ENCODE measurements around the gene TPSB2.
"Not testable (repeated sequence)": the region's sequence is repeated elsewhere in the genome, so short reads cannot be mapped to it uniquely, and the experiment has no call there.

TPSB2 gene
- total RNA-seq, result 0 reads per million in 18 experiments

- not testable (repeated sequence) for DNase-seq
These were observed at the start of gene TPSB2 for GRCh38 chr16:1230084-1230470. TSS of gene TPSB2 (minus strand) at chr16:1230184. CDS start at chr16:1229951, 233 bp downstream.

- DNase-seq, result no peak
These were observed 49.3 kb upstream of the TPSB2 start for GRCh38 chr16:1279081-1279944.

- DNase-seq, result no peak
These were observed 48.5 kb upstream of the TPSB2 start for GRCh38 chr16:1278477-1278876.

GRCh38 chr16:1277617-1278282 lies 47.8 kb upstream of the TPSB2 start:
- no peak for DNase-seq

- no peak for DNase-seq
These were observed 47.2 kb upstream of the TPSB2 start for GRCh38 chr16:1277151-1277598.

- DNase-seq, result no peak
These were observed 46.5 kb upstream of the TPSB2 start for GRCh38 chr16:1276580-1276878.

GRCh38 chr16:1275791-1276579 lies 46.0 kb upstream of the TPSB2 start:
- no peak for DNase-seq

GRCh38 chr16:1274767-1275166 lies 44.8 kb upstream of the TPSB2 start:
- no peak for DNase-seq

GRCh38 chr16:1273816-1274215 lies 43.8 kb upstream of the TPSB2 start:
- DNase-seq, result no peak

- no peak for DNase-seq
These were observed 42.6 kb upstream of the TPSB2 start for GRCh38 chr16:1272453-1273198.

GRCh38 chr16:1271724-1272413 lies 41.9 kb upstream of the TPSB2 start:
- not testable (repeated sequence) for DNase-seq

GRCh38 chr16:1271380-1271723 lies 41.4 kb upstream of the TPSB2 start:
- DNase-seq, result no peak

- not testable (repeated sequence) for DNase-seq
These were observed 39.4 kb upstream of the TPSB2 start for GRCh38 chr16:1269418-1269817.

GRCh38 chr16:1265826-1266225 lies 35.8 kb upstream of the TPSB2 start:
- no peak for DNase-seq

GRCh38 chr16:1265090-1265630 lies 35.2 kb upstream of the TPSB2 start:
- DNase-seq, result no peak

GRCh38 chr16:1264345-1265089 lies 34.5 kb upstream of the TPSB2 start:
- DNase-seq, result no peak

GRCh38 chr16:1263591-1264344 lies 33.8 kb upstream of the TPSB2 start:
- DNase-seq, result no peak

- no peak for DNase-seq
These were observed 32.9 kb upstream of the TPSB2 start for GRCh38 chr16:1262846-1263221.

GRCh38 chr16:1262210-1262845 lies 32.3 kb upstream of the TPSB2 start:
- DNase-seq, result no peak
